Lower leg skin (tissue), 4 donors: ENCODE data around the gene MAPT. TPM values are rescaled to one million over a fixed set of nuclear protein-coding genes. Genes with fewer than 3 reads are reported as not detected.

Experiments
- DNase-seq, 2 donors: peaks; one replicate each; pipeline ENCODE4 v3.0.0-alpha.2; 2019; ENCODE audit warnings: low spot score in 2 of 2
- H3K4me3 ChIP-seq: fragments of 200-600 bp; sonication (generic); 2 replicates; pipeline ENCODE4 v1.5.1; 2017; ENCODE audit warnings: mild to moderate bottlenecking, low read depth; ENCODE audit not compliant: poor library complexity, severe bottlenecking
- POLR2A ChIP-seq, 2 donors: fragments of 450-650 bp; IDR thresholded peaks; one replicate each; pipeline ENCODE4 v1.6.1; 2016 to 2017; ENCODE audit warnings: antibody characterized with exemption in 2 of 2, mild to moderate bottlenecking in 1 of 2, moderate library complexity in 1 of 2
- WGBS, 2 donors: methylation state at CpG; one replicate each; pipeline ENCODE4 v1.1.5; 2018; 5-methylcytosine and 5-hydroxymethylcytosine counted together
- intact Hi-C: fragments of 100-400 bp; cut with DNase I; formaldehyde crosslinking; loops from one replicate; pipeline ENCODE4 v1.15.0; 2023; ENCODE audit warnings: low total_unique reads
- total RNA-seq, 4 donors: library from RNA; depleted of rRNA; stranded (reverse); fragments of >200 nt; gene quantifications; one replicate each; pipeline ENCODE4 v1.1.0, GENCODE V29; 2016
- TF ChIP-seq, protein P1 (sequence below), 3 donors: fragments of 450-650 bp; IDR thresholded peaks; one replicate each; pipeline ENCODE4 v1.5.1; 2016; ENCODE audit warnings: antibody characterized with exemption in 3 of 3, mild to moderate bottlenecking in 3 of 3, moderate library complexity in 2 of 3

The MAPT gene
- total RNA-seq, 4 donors from 2014 or later: 4.1 to 7.6 (median 6.2) TPM

DNA sequence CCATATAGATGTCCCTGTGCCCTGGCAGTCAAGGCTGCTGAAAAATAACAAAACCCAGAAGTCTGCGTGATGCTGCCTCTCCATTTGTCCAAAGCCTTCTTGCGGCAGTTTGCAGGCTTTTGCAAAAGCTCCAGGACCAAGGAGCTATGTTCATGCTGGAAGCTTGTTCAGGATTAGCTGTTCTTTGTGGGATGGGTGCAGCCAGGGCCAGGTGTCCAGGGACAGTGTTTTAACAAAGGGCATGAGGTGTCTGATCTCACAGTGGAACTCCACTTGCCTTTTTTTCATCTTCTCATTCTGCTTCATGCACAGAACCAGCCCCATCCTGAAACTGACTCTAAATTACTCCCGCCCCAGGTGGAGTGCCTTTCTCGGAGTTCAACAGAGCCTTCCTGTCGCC, 73.0 kb downstream of the MAPT start:
- 65 to 72% methylated on average over 5 of the region's 5 CpGs for WGBS, 2 donors
- intact Hi-C loops: loop anchor here (5.0 kb wide), 1 partner anchor 1805 kb away; no protein-coding TSS in a partner anchor
- DNase-seq: no peak
- no peak overlapping the region for H3K4me3 ChIP-seq
- TF ChIP-seq POLR2A (IDR thresholded peaks at IDR 0.05): no peak
- TF ChIP-seq, protein P1, sequence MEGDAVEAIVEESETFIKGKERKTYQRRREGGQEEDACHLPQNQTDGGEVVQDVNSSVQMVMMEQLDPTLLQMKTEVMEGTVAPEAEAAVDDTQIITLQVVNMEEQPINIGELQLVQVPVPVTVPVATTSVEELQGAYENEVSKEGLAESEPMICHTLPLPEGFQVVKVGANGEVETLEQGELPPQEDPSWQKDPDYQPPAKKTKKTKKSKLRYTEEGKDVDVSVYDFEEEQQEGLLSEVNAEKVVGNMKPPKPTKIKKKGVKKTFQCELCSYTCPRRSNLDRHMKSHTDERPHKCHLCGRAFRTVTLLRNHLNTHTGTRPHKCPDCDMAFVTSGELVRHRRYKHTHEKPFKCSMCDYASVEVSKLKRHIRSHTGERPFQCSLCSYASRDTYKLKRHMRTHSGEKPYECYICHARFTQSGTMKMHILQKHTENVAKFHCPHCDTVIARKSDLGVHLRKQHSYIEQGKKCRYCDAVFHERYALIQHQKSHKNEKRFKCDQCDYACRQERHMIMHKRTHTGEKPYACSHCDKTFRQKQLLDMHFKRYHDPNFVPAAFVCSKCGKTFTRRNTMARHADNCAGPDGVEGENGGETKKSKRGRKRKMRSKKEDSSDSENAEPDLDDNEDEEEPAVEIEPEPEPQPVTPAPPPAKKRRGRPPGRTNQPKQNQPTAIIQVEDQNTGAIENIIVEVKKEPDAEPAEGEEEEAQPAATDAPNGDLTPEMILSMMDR (IDR thresholded peaks at IDR 0.05): no peak

DNA sequence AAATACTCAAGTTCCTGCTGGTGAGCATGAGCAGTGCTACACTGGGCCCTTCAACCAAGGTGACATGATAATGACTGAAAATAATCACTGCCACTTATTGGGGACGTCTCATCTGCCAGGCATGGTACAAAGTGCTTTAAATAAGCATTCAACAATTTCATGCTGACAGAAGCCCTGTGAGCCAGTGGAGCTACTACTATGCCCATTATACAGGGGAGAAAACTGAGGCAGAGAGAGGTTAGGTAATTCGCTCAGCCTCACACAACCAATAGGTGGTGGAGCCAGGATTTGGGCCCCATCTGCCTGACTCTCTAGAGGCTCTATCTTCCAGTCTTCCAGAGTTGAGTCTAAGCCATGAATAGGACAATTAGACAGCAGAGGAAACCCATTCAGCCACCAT, 74.4 kb downstream of the MAPT start:
- 92 to 95% methylated on average over 2 of the region's 2 CpGs for WGBS, 2 donors
- H3K4me3 ChIP-seq: no peak overlapping the region
- intact Hi-C loops: loop anchor here (5.0 kb wide), 1 partner anchor 1804 kb away; no protein-coding TSS in a partner anchor
- TF ChIP-seq, protein P1 (IDR thresholded peaks at IDR 0.05): no peak
- no peak for TF ChIP-seq POLR2A (IDR thresholded peaks at IDR 0.05)
- DNase-seq: no peak

DNA sequence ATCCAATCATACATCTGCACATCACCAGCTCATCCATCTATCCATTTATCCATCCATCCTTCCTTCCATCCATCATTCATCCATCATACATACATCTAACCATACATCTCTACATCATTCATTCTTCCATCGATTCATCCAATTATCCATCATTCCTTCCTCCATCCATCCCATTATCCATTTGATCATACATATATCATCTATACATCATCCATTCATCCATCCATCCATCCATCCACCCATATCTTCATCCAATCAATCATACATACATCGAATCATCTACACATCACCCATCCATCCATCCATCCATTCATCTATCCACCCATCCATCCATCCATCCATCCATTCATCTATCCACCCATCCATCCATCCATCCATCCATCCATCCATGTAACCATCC, 75.4 kb downstream of the MAPT start:
- 91% methylated on average over 2 of the region's 2 CpGs for WGBS, 2 donors
- no peak overlapping the region for H3K4me3 ChIP-seq

DNA sequence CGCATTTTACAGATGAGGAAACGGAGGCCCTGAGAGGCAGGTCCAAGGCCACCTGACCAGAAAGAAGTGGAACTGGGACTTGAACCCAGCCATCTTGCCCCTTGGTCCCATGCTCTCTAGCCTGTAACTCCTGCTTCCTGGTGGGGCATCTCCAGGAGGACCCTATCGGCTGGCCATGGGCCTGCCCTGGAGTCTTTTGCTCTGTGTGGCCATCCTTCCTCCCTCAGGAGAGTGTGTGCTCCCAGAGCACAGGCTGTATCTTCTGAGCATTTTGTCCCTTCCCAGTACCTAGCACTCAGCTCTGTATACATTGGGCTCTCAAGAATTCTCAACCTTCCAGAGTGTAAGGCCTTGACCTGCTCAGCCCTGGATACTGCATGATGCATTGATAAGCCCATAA, 76.3 kb downstream of the MAPT start:
- no peak overlapping the region for H3K4me3 ChIP-seq
- intact Hi-C loops: no loop called here
- 90 to 93% methylated on average over 3 of the region's 3 CpGs for WGBS, 2 donors
- no peak for DNase-seq
- no peak for TF ChIP-seq POLR2A (IDR thresholded peaks at IDR 0.05)
- TF ChIP-seq, protein P1 (IDR thresholded peaks at IDR 0.05): no peak

More for the DNA sequence above, 75.4 kb downstream of the MAPT start:
- no peak for TF ChIP-seq POLR2A (IDR thresholded peaks at IDR 0.05)
- TF ChIP-seq, protein P1 (IDR thresholded peaks at IDR 0.05): no peak
- no peak for DNase-seq
- intact Hi-C loops: loop anchor here (5.0 kb wide), 1 partner anchor 1803 kb away; no protein-coding TSS in a partner anchor

DNA sequence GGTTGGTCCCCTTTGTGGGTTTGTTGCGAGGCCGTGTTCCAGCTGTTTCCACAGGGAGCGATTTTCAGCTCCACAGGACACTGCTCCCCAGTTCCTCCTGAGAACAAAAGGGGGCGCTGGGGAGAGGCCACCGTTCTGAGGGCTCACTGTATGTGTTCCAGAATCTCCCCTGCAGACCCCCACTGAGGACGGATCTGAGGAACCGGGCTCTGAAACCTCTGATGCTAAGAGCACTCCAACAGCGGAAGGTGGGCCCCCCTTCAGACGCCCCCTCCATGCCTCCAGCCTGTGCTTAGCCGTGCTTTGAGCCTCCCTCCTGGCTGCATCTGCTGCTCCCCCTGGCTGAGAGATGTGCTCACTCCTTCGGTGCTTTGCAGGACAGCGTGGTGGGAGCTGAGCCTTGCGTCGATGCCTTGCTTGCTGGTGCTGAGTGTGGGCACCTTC, 77.4 kb downstream of the MAPT start:
- 60 to 70% methylated on average over 10 to 14 of the region's 14 CpGs for WGBS, 2 donors
- intact Hi-C loops: no loop called here
- no peak for TF ChIP-seq POLR2A (IDR thresholded peaks at IDR 0.05)
- TF ChIP-seq, protein P1 (IDR thresholded peaks at IDR 0.05): no peak
- no peak for DNase-seq
- no peak overlapping the region for H3K4me3 ChIP-seq

DNA sequence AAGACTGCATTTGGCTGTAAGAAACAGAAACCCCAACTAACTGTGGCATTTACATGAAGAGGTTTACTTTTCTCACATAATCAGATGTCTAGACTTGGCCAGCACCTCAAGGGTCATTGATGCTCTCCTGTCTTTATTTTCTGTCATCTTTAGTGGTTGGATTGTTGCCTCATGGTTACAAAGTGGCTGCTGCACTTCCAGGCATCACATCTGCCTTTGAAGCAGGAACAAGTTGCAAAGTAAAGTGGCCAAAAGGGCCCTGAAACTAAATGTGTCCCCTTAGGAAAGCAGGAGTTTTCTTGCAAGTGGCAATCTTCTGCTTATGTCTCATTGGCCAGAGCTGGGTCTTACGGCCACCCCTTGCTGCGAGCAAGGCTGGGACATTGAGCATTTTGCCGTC, 78.2 kb downstream of the MAPT start:
- DNase-seq: no peak
- H3K4me3 ChIP-seq: no peak overlapping the region
- TF ChIP-seq, protein P1 (IDR thresholded peaks at IDR 0.05): no peak
- TF ChIP-seq POLR2A (IDR thresholded peaks at IDR 0.05): no peak
- intact Hi-C loops: no loop called here
- WGBS, 2 donors: 92 to 94% methylated on average over 3 of the region's 3 CpGs
